OCI-LY3 (cell line): ENCODE data around the gene ZCCHC24.

Experiments
- EZH2phosphoT487 ChIP-seq: fragments of 200-600 bp; shearing (Covaris generic); IDR thresholded peaks from 2 replicates; pipeline ENCODE4 v1.6.1; 2018; ENCODE audit warnings: antibody characterized with exemption, mixed run types, low read depth
- TF ChIP-seq, protein P1 (sequence below): fragments of 200-600, 300-600 bp; sonication (generic); IDR thresholded peaks from 2 replicates; pipeline ENCODE4 v1.5.1; 2014; ENCODE audit warnings: antibody characterized with exemption, low read length, low read depth

DNA sequence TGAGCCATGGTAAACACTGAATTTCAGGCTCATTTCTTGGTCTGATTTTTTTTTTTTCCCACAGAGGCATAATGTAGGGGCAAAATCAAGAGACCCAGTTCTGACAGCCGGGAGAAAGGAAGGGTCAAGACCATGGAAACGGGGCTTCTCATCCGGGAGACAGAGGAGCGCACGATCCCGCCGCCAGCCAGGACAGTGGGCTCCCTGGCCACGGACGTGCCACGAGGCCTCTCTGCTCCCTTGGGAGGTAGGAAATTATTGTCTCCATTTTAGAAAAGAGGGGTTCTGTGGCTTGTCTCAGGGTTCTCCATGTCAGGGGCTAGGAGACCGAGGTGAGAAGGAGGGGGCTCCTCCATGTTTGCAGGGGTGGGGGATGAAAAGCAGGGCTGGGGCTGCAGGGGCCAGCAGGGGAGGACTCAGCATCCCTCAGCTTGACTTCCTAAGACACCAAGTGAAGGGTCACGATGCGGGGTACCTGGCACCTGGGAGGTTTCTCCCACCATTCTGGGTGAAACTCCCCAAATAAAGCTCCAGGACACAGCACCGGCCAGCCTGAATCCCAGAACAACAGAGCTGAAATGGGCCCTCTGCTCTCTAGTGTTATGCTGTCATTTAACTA, 60.5 kb downstream of the ZCCHC24 start:
- TF ChIP-seq, protein P1, sequence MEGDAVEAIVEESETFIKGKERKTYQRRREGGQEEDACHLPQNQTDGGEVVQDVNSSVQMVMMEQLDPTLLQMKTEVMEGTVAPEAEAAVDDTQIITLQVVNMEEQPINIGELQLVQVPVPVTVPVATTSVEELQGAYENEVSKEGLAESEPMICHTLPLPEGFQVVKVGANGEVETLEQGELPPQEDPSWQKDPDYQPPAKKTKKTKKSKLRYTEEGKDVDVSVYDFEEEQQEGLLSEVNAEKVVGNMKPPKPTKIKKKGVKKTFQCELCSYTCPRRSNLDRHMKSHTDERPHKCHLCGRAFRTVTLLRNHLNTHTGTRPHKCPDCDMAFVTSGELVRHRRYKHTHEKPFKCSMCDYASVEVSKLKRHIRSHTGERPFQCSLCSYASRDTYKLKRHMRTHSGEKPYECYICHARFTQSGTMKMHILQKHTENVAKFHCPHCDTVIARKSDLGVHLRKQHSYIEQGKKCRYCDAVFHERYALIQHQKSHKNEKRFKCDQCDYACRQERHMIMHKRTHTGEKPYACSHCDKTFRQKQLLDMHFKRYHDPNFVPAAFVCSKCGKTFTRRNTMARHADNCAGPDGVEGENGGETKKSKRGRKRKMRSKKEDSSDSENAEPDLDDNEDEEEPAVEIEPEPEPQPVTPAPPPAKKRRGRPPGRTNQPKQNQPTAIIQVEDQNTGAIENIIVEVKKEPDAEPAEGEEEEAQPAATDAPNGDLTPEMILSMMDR, result no peak
- no peak for TF ChIP-seq EZH2phosphoT487
